ENCODE data around the gene NUAK2. TPM values are rescaled to one million over a fixed set of nuclear protein-coding genes. Genes with fewer than 3 reads are reported as not detected.

NUAK2 gene
- polyA plus RNA-seq, 3 donors, result 9.1 to 44.9 (median 21.9) TPM

GRCh38 chr1:205310976-205311704, 10.4 kb downstream of the NUAK2 start:
- H3K27me3 Mint-ChIP-seq (ENCODE audit: low read depth in 3 of 3), result peaks cover 0 to 2% (median 0%) of the 10 kb centered on the region in 3 donors
- H4K20me1 ChIP-seq (ENCODE audit: insufficient read depth, low read length), result peaks cover 68% of the 10 kb centered on the region
- H3K36me3 ChIP-seq (replicated peaks in 1 of 2; ENCODE audit: control insufficient read depth in 1 of 2, insufficient read depth in 2 of 2, low read length in 2 of 2), result peaks cover 50% of the 10 kb centered on the region in 2 donors
- H3K9me3 ChIP-seq (replicated peaks in 1 of 2; ENCODE audit: control insufficient read depth in 1 of 2, insufficient read depth in 1 of 2, low read length in 2 of 2), result no peaks in the 10 kb centered on the region
- no CpG with 5 or more reads among the region's 8 CpGs for WGBS (ENCODE audit: insufficient coverage)
- no peak for TF ChIP-seq CTCF (IDR thresholded peaks at IDR 0.05)
- H2AFZ ChIP-seq (ENCODE audit: insufficient read depth, low read depth, low read length, poor library complexity, severe bottlenecking), result no peak overlapping the region
- DNase-seq, result peak; percentile 79 to 89 (median 86)
- peak overlapping the region in 1 of 3 experiments; percentile 29 for H3K4me3 ChIP-seq (replicated peaks in 1 of 3; ENCODE audit: low read depth in 2 of 3, low read length in 3 of 3)
- peak overlapping the region; percentile 6 to 73 for H3K4me3 Mint-ChIP-seq
- peak overlapping the region; percentile 62 for H3K9ac ChIP-seq (ENCODE audit: insufficient read depth, low read length, poor library complexity, severe bottlenecking)
- peak overlapping the region; percentile 96 to 99 (median 98) for H3K27ac Mint-ChIP-seq
- peaks cover 0 to 2% (median 0%) of the 10 kb centered on the region in 7 donors for H3K9me3 Mint-ChIP-seq
- H3K79me2 ChIP-seq (ENCODE audit: insufficient read depth, low read length), result peaks cover 65% of the 10 kb centered on the region
- H3K27me3 ChIP-seq (ENCODE audit: control insufficient read depth in 2 of 2, insufficient read depth in 2 of 2, low read length in 2 of 2), result no peaks in the 10 kb centered on the region
- intact Hi-C loops (cut with micrococcal nuclease), result no loop called here
- H3K4me1 ChIP-seq (ENCODE audit: control insufficient read depth in 1 of 2, insufficient read depth in 2 of 2, low read length in 2 of 2), result peaks cover 58 to 63% of the 10 kb centered on the region in 2 donors
- peak overlapping the region; percentile 83 to 96 for H3K27ac ChIP-seq (ENCODE audit: low read depth in 1 of 2, low read length in 2 of 2)
- peaks cover 63% of the 10 kb centered on the region for H3K4me1 Mint-ChIP-seq
- peak overlapping the region; percentile 29 for H3K4me2 ChIP-seq (replicated peaks; ENCODE audit: extremely low read depth, low read length, poor library complexity, severe bottlenecking)
- H3K36me3 Mint-ChIP-seq, result peaks cover 65 to 70% of the 10 kb centered on the region in 2 donors

GRCh38 chr1:205309741-205310140, 11.8 kb downstream of the NUAK2 start:
- H3K4me1 ChIP-seq (ENCODE audit: control insufficient read depth in 1 of 2, insufficient read depth in 2 of 2, low read length in 2 of 2), result peaks cover 44 to 49% of the 10 kb centered on the region in 2 donors
- H3K9me3 Mint-ChIP-seq, result peaks cover 0 to 2% (median 0%) of the 10 kb centered on the region in 7 donors
- no peak overlapping the region for H3K9ac ChIP-seq (ENCODE audit: insufficient read depth, low read length, poor library complexity, severe bottlenecking)
- H3K36me3 ChIP-seq (replicated peaks in 1 of 2; ENCODE audit: control insufficient read depth in 1 of 2, insufficient read depth in 2 of 2, low read length in 2 of 2), result peaks cover 64% of the 10 kb centered on the region in 2 donors
- peak overlapping the region in 1 of 2 donors; percentile 96 for H3K27ac ChIP-seq (ENCODE audit: low read depth in 1 of 2, low read length in 2 of 2)
- H3K27me3 ChIP-seq (ENCODE audit: control insufficient read depth in 2 of 2, insufficient read depth in 2 of 2, low read length in 2 of 2), result no peaks in the 10 kb centered on the region
- H3K27me3 Mint-ChIP-seq (ENCODE audit: low read depth in 3 of 3), result peaks cover 0 to 2% (median 0%) of the 10 kb centered on the region in 3 donors
- H3K27ac Mint-ChIP-seq, result peak overlapping the region in 6 of 7 donors; percentile 25 to 99 (median 98)
- H3K4me2 ChIP-seq (replicated peaks; ENCODE audit: extremely low read depth, low read length, poor library complexity, severe bottlenecking), result no peak overlapping the region
- TF ChIP-seq CTCF (IDR thresholded peaks at IDR 0.05), result no peak
- H3K4me3 ChIP-seq (replicated peaks in 1 of 3; ENCODE audit: low read depth in 2 of 3, low read length in 3 of 3), result no peak overlapping the region
- peaks cover 49% of the 10 kb centered on the region for H3K4me1 Mint-ChIP-seq
- no peaks in the 10 kb centered on the region for H3K9me3 ChIP-seq (replicated peaks in 1 of 2; ENCODE audit: control insufficient read depth in 1 of 2, insufficient read depth in 1 of 2, low read length in 2 of 2)
- H3K79me2 ChIP-seq (ENCODE audit: insufficient read depth, low read length), result peaks cover 51% of the 10 kb centered on the region
- DNase-seq, result no peak
- intact Hi-C loops (cut with micrococcal nuclease), result no loop called here
- H3K36me3 Mint-ChIP-seq, result peaks cover 74 to 81% of the 10 kb centered on the region in 2 donors
- H3K4me3 Mint-ChIP-seq, result no peak overlapping the region
- WGBS (ENCODE audit: insufficient coverage), result 100% methylated on average over 1 of the region's 1 CpG
- H2AFZ ChIP-seq (ENCODE audit: insufficient read depth, low read depth, low read length, poor library complexity, severe bottlenecking), result no peak overlapping the region
- peaks cover 66% of the 10 kb centered on the region for H4K20me1 ChIP-seq (ENCODE audit: insufficient read depth, low read length)
